A673 (cell line): ENCODE data around the gene SERGEF.

ENCODE experiments used
- CTCF ChIP-seq: fragments of 300-800, 200-600 bp; sonication (generic); conservative IDR thresholded peaks from 2 replicates; pipeline ENCODE4 v1.5.1; 2017; ENCODE audit warnings: low read depth, mild to moderate bottlenecking, antibody characterized with exemption, low read length, moderate library complexity, mixed read lengths
- EZH2 ChIP-seq: fragments of 200-600 bp; sonication (generic); IDR thresholded peaks from 2 replicates; pipeline ENCODE4 v1.6.1; 2017; ENCODE audit warnings: borderline replicate concordance, low read depth, mild to moderate bottlenecking, mixed read lengths, antibody characterized with exemption, low read length; ENCODE audit not compliant: poor library complexity, severe bottlenecking

GRCh38 chr11:17933708-17934107 lies 79.1 kb downstream of the SERGEF start:
- TF ChIP-seq CTCF, result no peak
- no peak for TF ChIP-seq EZH2
